Activated CD4-positive, alpha-beta T cell treated with anti-CD3 and anti-CD28 coated beads, Interleukin-2, Interleukin-6, amounts not matched to agents 100 ng/mL and 50 ng/mL, durations not matched to agents 16 hours and 8 hours (primary cell): Measurements from ENCODE around the gene CRACDL.

Source experiments
- DNase-seq: peaks from one replicate; pipeline ENCODE4 v3.0.0-alpha.2; 2020

The CRACDL gene

GRCh38 chr2:98823196-98824170 lies 112.5 kb downstream of the CRACDL start:
- DNase-seq: no peak

GRCh38 chr2:98822301-98823164 lies 113.5 kb downstream of the CRACDL start:
- peak; percentile 61 for DNase-seq

GRCh38 chr2:98821629-98822135 lies 114.3 kb downstream of the CRACDL start:
- DNase-seq: no peak

GRCh38 chr2:98819231-98819766 lies 116.7 kb downstream of the CRACDL start:
- DNase-seq: no peak

GRCh38 chr2:98818164-98818563 lies 117.9 kb downstream of the CRACDL start:
- DNase-seq: no peak

- DNase-seq: no peak
These were observed 119.7 kb downstream of the CRACDL start for GRCh38 chr2:98816281-98816680.

- no peak for DNase-seq
These were observed 120.2 kb downstream of the CRACDL start for GRCh38 chr2:98815795-98816194.

GRCh38 chr2:98811766-98812165 lies 124.3 kb downstream of the CRACDL start:
- no peak for DNase-seq

- no peak for DNase-seq
These were observed 125.5 kb downstream of the CRACDL start for GRCh38 chr2:98810588-98810928.

- DNase-seq: no peak
These were observed 126.0 kb downstream of the CRACDL start for GRCh38 chr2:98809878-98810587.

GRCh38 chr2:98809116-98809515 lies 126.9 kb downstream of the CRACDL start:
- DNase-seq: no peak

GRCh38 chr2:98808546-98808945 lies 127.5 kb downstream of the CRACDL start:
- DNase-seq: no peak

GRCh38 chr2:98807929-98808328 lies 128.1 kb downstream of the CRACDL start:
- no peak for DNase-seq

GRCh38 chr2:98807221-98807620 lies 128.8 kb downstream of the CRACDL start:
- no peak for DNase-seq

GRCh38 chr2:98806236-98806697 lies 129.8 kb downstream of the CRACDL start:
- no peak for DNase-seq

GRCh38 chr2:98805412-98806171 lies 130.4 kb downstream of the CRACDL start:
- DNase-seq: no peak

GRCh38 chr2:98804736-98805135 lies 131.3 kb downstream of the CRACDL start:
- DNase-seq: no peak

- no peak for DNase-seq
These were observed 131.8 kb downstream of the CRACDL start for GRCh38 chr2:98804265-98804650.

- no peak for DNase-seq
These were observed 132.4 kb downstream of the CRACDL start for GRCh38 chr2:98803405-98804264.

GRCh38 chr2:98802344-98802743 lies 133.7 kb downstream of the CRACDL start:
- no peak for DNase-seq

- DNase-seq: no peak
These were observed 134.1 kb downstream of the CRACDL start for GRCh38 chr2:98801921-98802321.
